Esophagus muscularis mucosa (tissue), 4 donors: ENCODE measurements around the gene RALGDS.

Source experiments
- CTCF ChIP-seq, 3 experiments: fragments of 200-600 bp in 2 of 3; fragments of 450-650 bp in 1 of 3; sonication (generic) in 2 of 3; IDR thresholded peaks; one replicate each; pipeline ENCODE4 v1.5.1; 2017 to 2019; ENCODE audit warnings: antibody characterized with exemption in 3 of 3, mild to moderate bottlenecking in 2 of 3, moderate library complexity in 1 of 3
- EP300 ChIP-seq: sonication (generic); formaldehyde crosslinking; IDR thresholded peaks from one replicate; pipeline ENCODE4 v1.6.1; 2017; ENCODE audit warnings: antibody characterized with exemption
- POLR2A ChIP-seq: fragments of 450-650 bp; IDR thresholded peaks from one replicate; pipeline ENCODE4 v1.6.1; 2017; ENCODE audit warnings: antibody characterized with exemption, moderate library complexity, mild to moderate bottlenecking, low read depth
- POLR2AphosphoS5 ChIP-seq, 2 donors: sonication (generic); formaldehyde crosslinking; IDR thresholded peaks; one replicate each; pipeline ENCODE4 v1.6.1; 2017; ENCODE audit warnings: antibody characterized with exemption in 2 of 2

- TF ChIP-seq CTCF (IDR thresholded peaks at IDR 0.05): no peak
- no peak for TF ChIP-seq POLR2A
- no peak for TF ChIP-seq EP300
- TF ChIP-seq POLR2AphosphoS5 (IDR thresholded peaks at IDR 0.05): no peak
Observed at GRCh38 chr9:133146746-133147411, 25.8 kb upstream of the RALGDS start.
